ENCODE measurements around the gene FARS2. TPM values are rescaled to one million over a fixed set of nuclear protein-coding genes. Genes with fewer than 3 reads are reported as not detected.

Gene FARS2
- total RNA-seq, 1 experiment from 2014 or later, result 13.8 TPM

DNA sequence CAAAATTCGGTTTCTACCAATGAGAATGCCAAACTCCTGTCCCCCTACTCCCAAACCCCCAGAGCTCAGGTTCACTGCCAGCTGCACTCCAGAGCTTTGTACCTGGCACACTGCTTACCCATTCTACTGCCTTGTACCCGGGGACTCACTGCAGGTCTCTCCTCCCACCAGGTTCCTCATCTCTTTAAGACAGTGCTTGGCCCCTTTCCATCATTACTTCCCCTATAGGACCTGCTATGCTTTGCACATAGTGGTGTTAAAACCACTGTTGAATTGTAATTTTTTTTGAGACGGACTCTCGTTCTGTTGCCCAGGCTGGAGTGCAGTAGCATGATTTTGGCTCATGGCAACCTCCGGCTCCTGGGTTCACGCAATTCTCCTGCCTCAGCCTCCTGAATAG is 26.4 kb upstream of the FARS2 start:
- Histone ChIP-seq H2AFZ (ENCODE audit: low read depth, low read length, poor library complexity, severe bottlenecking) (no peak overlapping the region), H3K9ac (ENCODE audit: low read length) (no peak overlapping the region), H3K79me2 (ENCODE audit: insufficient read depth, low read length) (peaks cover 24% of the 10 kb centered on the region), H4K20me1 (ENCODE audit: insufficient read depth) (no peaks in the 10 kb centered on the region), H3K4me2 (ENCODE audit: low read length) (no peak overlapping the region), H3K9me3 (ENCODE audit: control insufficient read depth in 1 of 2, insufficient read depth in 1 of 2, low read depth in 1 of 2, low read length in 2 of 2) (no peaks in the 10 kb centered on the region), H3K4me1 (ENCODE audit: control insufficient read depth in 1 of 2, insufficient read depth in 2 of 2, low read length in 2 of 2) (no peaks in the 10 kb centered on the region), H3K9me2 (ENCODE audit: insufficient read depth) (no peaks in the 10 kb centered on the region), H3K36me3 (ENCODE audit: control insufficient read depth in 1 of 2, insufficient read depth in 2 of 2, low read length in 2 of 2) (no peaks in the 10 kb centered on the region; a peak in 1 of 4 replicates), H3K27ac (ENCODE audit: low read depth, low read length) (no peak overlapping the region), H3K27me3 (ENCODE audit: insufficient read depth, low read length) (no peaks in the 10 kb centered on the region), H3K4me3 (replicated peaks in 1 of 2; ENCODE audit: low read depth in 1 of 2, low read length in 2 of 2) (no peak overlapping the region)
- no peak for DNase-seq (ENCODE audit: low read depth, low spot score)
- POLR2A ChIA-PET, result no interaction called here
- ATAC-seq, result no peak
- RAD21 ChIA-PET (ENCODE audit: low non-redundant PET in 1 of 2, low total read pairs in 2 of 2, uncharacterized antibody in 2 of 2, unreplicated experiment in 2 of 2), result no interaction called here
- TF ChIP-seq POLR2AphosphoS5 (IDR thresholded peaks at IDR 0.05; ENCODE audit: low read depth, low read length), result no peak
- TF ChIP-seq SIN3A (IDR thresholded peaks at IDR 0.05; ENCODE audit: low read depth), result no peak
- TF ChIP-seq CTCF (IDR thresholded peaks at IDR 0.05 in 2 of 3, conservative IDR thresholded peaks at IDR 0.05 in 1 of 3; ENCODE audit: borderline replicate concordance in 1 of 3, insufficient read depth in 1 of 3, low read depth in 2 of 3, low read length in 2 of 3), result no peak
- no peak for TF ChIP-seq EZH2phosphoT487 (IDR thresholded peaks at IDR 0.05; ENCODE audit: borderline replicate concordance)
- no peak for TF ChIP-seq TCF7L2 (IDR thresholded peaks at IDR 0.05; ENCODE audit: borderline replicate concordance, extremely low read depth, insufficient read depth, insufficient read length)
- TF ChIP-seq ZFX (IDR thresholded peaks at IDR 0.05), result no peak
- TF ChIP-seq EZH2 (IDR thresholded peaks at IDR 0.05), result no peak
- no peak for TF ChIP-seq ZBTB33 (IDR thresholded peaks at IDR 0.05; ENCODE audit: extremely low read depth, insufficient replicate concordance, low read length)
- no peak for TF ChIP-seq EGR1 (IDR thresholded peaks at IDR 0.05; ENCODE audit: low read depth)
- no peak for TF ChIP-seq ATF3 (IDR thresholded peaks at IDR 0.05)
- TF ChIP-seq REST (IDR thresholded peaks at IDR 0.05; ENCODE audit: low read depth), result no peak
- no peak for TF ChIP-seq CBX3 (IDR thresholded peaks at IDR 0.05; ENCODE audit: low read depth)
- TF ChIP-seq YY1 (IDR thresholded peaks at IDR 0.05; ENCODE audit: extremely low read depth, insufficient replicate concordance, low read depth, low read length), result no peak
- no peak for TF ChIP-seq FOSL1 (IDR thresholded peaks at IDR 0.05; ENCODE audit: low read depth)
- no peak for TF ChIP-seq SRF (IDR thresholded peaks at IDR 0.05; ENCODE audit: low read depth)
- no peak for TF ChIP-seq ZNF274 (IDR thresholded peaks at IDR 0.05; ENCODE audit: low read depth, low read length)
- BruUV-seq (replicated peaks), result no TSS peak
- intact Hi-C loops (cut with micrococcal nuclease), result no loop called here
- CTCF ChIA-PET, result interaction anchor here (1.6 kb wide), 1 partner anchor 20 kb away, joined by 3 read pairs; no protein-coding TSS in a partner anchor

Measured in HCT116 (cell line).